AG04450 (cell line): ENCODE measurements around the gene MLH3. TPM values are rescaled to one million over a fixed set of nuclear protein-coding genes. Genes with fewer than 3 reads are reported as not detected.

Experiments used
- CTCF ChIA-PET: fragments of 300-600, 350-600 bp; formaldehyde crosslinking; extraction: SDS; loops from one replicate; lab custom pipeline; 2022; ENCODE audit warnings: antibody characterized with exemption, inconsistent platforms; lab: Charles Lee
- POLR2A ChIA-PET: fragments of 350-600 bp; formaldehyde crosslinking; extraction: SDS; loops from one replicate; lab custom pipeline; 2021; ENCODE audit warnings: antibody characterized with exemption, inconsistent platforms; lab: Yijun Ruan, JAX
- DNase-seq: peaks from one replicate; pipeline ENCODE4 v3.0.0-alpha.2; 2011; ENCODE audit warnings: low read depth, low spot score
- H3K27ac ChIP-seq: one replicate; pipeline ENCODE4 v1.5.1; 2012; ENCODE audit warnings: low read depth, low read length, control low read depth
- H3K27me3 ChIP-seq: one replicate; pipeline ENCODE4 v1.6.0; 2012; ENCODE audit warnings: low read length; ENCODE audit not compliant: control insufficient read depth, insufficient read depth
- H3K4me3 ChIP-seq: 2 replicates; pipeline ENCODE4 v1.5.1; 2011; ENCODE audit warnings: mild to moderate bottlenecking, low read depth, low read length, control low read depth
- H3K9me3 ChIP-seq: 2 replicates; pipeline ENCODE4 v1.5.1; 2012; ENCODE audit warnings: low read length; ENCODE audit not compliant: control insufficient read depth, insufficient read depth
- CTCF ChIP-seq: IDR thresholded peaks from 2 replicates; pipeline ENCODE4 v1.5.1; 2011; ENCODE audit warnings: low read depth, low read length, control low read depth, inconsistent platforms
- polyA plus RNA-seq: library from polyadenylated mRNA; depleted of rRNA; stranded (reverse); fragments of >200 nt; gene quantifications from 2 replicates; pipeline ENCODE4 v1.2.3, GENCODE V29; 2011; rRNA removed
- small RNA-seq: library from RNA; depleted of rRNA; stranded (forward); fragments of <200 nt; gene quantifications from one replicate; pipeline ENCODE3, GENCODE V24; 2012; ENCODE audit warnings: low read depth; ENCODE audit not compliant: insufficient read length

The MLH3 gene
- polyA plus RNA-seq, 1 experiment = 16.2 TPM

- CTCF ChIA-PET = interaction anchor here (0.9 to 1.7 kb wide), 3 partner anchors 10 to 123 kb away, joined by 3 to 4 read pairs (median 3); partner anchors contain the start of gene PGF
Measured at GRCh38 chr14:74964787-74965485, 86.3 kb downstream of the MLH3 start.

More at GRCh38 chr14:74964787-74965485, 86.3 kb downstream of the MLH3 start:
- H3K4me3 ChIP-seq = no peak overlapping the region
- no peak for TF ChIP-seq CTCF
- H3K27me3 ChIP-seq = peaks cover 13% of the 10 kb centered on the region
- H3K27ac ChIP-seq = no peak overlapping the region
- no peaks in the 10 kb centered on the region for H3K9me3 ChIP-seq
- DNase-seq = no peak
- POLR2A ChIA-PET = interaction anchor here (0.6 to 0.7 kb wide), 2 partner anchors 54 to 98 kb away, joined by 4 to 5 read pairs; no protein-coding TSS in a partner anchor

Small RNA genes within 50 kb of the gene (small RNA-seq; reads per million reads assigned to genes)
- not detected for gene RNU6-689P

Other genes with a start within 250 kb of the MLH3 start
- not detected in 2 replicates for gene PROX2, start 175.3 kb downstream of the MLH3 start, polyA plus RNA-seq
- 148 and 150 TPM in 2 replicates for gene DLST, start 169.6 kb downstream of the MLH3 start, polyA plus RNA-seq
- 0.37 and 0.64 TPM in 2 replicates for gene RPS6KL1, start 128.2 kb downstream of the MLH3 start, polyA plus RNA-seq
- gene PGF, start 95.9 kb downstream of the MLH3 start, polyA plus RNA-seq = 0.55 and 0.63 TPM in 2 replicates
- 78.3 and 82.5 TPM in 2 replicates for gene EIF2B2, start 48.5 kb downstream of the MLH3 start, polyA plus RNA-seq
- 14.3 and 18.4 TPM in 2 replicates for gene ACYP1, start 12.6 kb upstream of the MLH3 start, polyA plus RNA-seq
- gene ZC2HC1C, start 18.2 kb upstream of the MLH3 start, polyA plus RNA-seq = 0.45 and 0.73 TPM in 2 replicates
- gene NEK9, start 75.6 kb upstream of the MLH3 start, polyA plus RNA-seq = 72.4 and 82.3 TPM in 2 replicates
- gene TMED10, start 125.1 kb upstream of the MLH3 start, polyA plus RNA-seq = 406 and 414 TPM in 2 replicates
- gene FOS, start 227.4 kb upstream of the MLH3 start, polyA plus RNA-seq = 30.6 and 55.8 TPM in 2 replicates